Right ventricle myocardium superior (tissue), 1 donor: Measurements from ENCODE around the gene RBM39. TPM values are rescaled to one million over a fixed set of nuclear protein-coding genes. Genes with fewer than 3 reads are reported as not detected.
A peak's percentile ranks its signal among the peaks of the same experiment; 100 is the strongest.
"Not testable (repeated sequence)": the region's sequence is repeated elsewhere in the genome, so short reads cannot be mapped to it uniquely, and the experiment has no call there.

Experiments
- ATAC-seq: fragments of 200-7000 bp; cut with Tn5 transposase; one replicate; pipeline ENCODE4 v1.9.1; 2020; ENCODE audit warnings: mild to moderate bottlenecking; ENCODE audit not compliant: poor library complexity
- DNase-seq: peaks from one replicate; pipeline ENCODE4 v3.0.0-alpha.2; 2020
- intact Hi-C: fragments of 100-400 bp; cut with DNase I; formaldehyde crosslinking; loops from one replicate; pipeline ENCODE4 v1.11.2; 2022
- total RNA-seq: library from RNA; stranded (reverse); fragmentation: NEBNext Ultra II Directional; extraction: Animal tissue kit (Norgen Biotek cat#: 25700); gene quantifications from one replicate; pipeline ENCODE4 v1.2.1, GENCODE V29; 2021
- donor health status: DM: no; HTN: yes; CAD: no; lungs with severe emphysema.

The RBM39 gene
- total RNA-seq, 1 donor from 2014 or later: 134 TPM

DNA sequence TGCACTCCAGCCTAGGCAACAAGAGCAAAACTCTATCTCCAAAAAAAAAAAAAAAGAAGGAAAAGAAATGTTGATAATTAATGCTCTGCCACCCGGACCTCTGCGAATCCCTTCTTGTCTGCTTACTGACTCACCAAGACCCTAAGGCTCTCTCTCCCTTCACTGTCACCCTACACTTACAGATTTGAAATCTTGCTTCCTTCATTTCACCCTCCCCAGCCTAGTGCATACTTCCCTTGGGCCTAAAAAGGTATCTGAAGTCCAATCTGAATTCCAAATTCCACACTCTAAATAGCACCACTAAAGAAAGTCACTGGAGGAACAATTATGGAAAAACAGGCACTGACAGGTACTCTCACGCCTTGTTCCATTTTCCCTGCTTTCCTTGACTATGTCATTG lies 20.4 kb upstream of the RBM39 start:
- DNase-seq (no peak), ATAC-seq (no peak)
- intact Hi-C loops: no loop called here

DNA sequence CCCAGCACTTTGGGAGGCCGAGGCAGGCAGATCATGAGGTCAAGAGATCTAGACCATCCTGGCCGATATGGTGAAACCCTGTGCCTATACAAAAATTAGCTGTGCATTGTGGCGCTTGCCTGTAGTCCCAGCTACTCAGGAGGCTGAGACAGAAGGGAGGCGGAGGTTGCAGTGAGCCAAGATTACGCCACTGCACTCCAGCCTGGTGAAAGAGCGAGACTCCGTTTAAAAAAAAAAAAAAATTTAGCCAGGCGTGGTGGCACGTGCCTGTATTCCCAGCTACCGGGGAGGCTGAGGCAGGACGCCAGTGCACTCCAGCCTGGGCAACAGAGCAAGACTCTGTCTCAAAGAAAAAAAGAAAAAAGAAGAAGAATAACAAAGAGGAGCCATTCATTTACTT lies 19.5 kb upstream of the RBM39 start:
- DNase-seq, ATAC-seq, intact Hi-C loops: not testable (repeated sequence)

DNA sequence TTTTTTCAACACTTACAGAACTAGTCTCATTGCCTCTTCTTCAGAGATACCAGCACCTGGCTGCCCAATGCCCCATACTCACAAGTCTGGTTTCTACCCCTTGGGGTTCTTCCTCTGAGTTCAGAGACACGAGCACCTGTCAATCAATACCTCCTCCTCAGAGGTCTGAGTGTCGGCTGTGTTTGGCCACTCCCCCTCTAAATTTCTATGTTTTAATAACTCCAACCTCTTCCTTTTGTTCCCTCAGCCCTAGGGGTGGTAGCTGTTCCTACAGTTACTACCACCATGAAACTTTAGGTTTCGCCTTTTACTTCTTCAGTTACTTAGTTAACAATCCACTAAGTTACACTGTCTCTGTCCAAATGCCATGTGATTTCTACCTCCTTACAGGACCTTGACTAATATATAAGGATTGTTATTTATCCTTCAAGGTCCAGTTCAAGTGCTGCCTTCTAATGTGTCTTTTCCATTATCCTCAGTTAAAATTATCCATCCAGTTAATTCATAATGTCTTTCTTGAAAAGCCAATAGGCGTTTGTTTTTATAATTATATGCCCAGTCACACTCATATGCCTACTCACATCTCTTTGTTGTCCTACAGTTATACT lies 15.1 kb upstream of the RBM39 start:
- ATAC-seq: no peak
- intact Hi-C loops: no loop called here

DNA sequence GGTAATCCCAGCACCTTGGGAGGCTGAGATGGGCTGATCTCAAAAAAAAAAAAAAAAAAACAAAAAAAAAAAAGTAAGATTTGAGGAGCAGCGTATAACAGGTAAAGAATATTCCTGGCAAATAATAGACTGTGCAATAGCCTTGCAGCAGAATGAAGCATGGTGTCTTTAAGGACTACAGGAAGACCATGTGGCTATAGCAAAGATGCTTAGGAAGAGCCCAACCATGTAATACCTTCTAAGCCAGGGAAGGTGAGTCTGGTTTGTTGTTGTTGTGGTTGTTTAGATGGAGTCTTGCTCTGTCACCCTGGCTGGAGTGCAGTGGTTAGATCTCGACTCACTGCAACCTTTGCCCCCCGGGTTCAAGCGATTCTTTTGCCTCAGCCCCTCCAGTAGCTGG lies 14.3 kb upstream of the RBM39 start:
- DNase-seq (no peak), ATAC-seq (no peak)
- intact Hi-C loops: no loop called here

More for the DNA sequence above, 15.1 kb upstream of the RBM39 start:
- no peak for DNase-seq

DNA sequence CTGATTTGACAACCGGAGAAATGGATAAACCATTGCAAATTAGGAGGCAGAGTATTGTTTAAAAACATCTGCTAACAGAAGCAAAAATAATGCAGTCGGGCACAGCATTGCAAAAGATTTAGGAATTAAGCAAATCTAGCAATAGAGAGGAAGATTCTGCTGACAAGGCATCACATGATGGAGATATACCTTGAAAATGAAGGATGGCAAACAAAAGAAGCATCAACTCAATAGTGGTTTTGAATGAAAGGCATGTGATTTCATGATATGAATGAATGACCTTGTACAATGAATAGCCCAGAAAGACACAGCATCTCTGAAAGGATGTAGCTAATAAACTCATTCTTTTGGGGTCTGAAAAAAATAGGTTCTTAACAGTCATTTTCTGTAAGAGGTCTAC lies 8.6 kb upstream of the RBM39 start:
- intact Hi-C loops: no loop called here
- no peak for DNase-seq
- no peak for ATAC-seq

DNA sequence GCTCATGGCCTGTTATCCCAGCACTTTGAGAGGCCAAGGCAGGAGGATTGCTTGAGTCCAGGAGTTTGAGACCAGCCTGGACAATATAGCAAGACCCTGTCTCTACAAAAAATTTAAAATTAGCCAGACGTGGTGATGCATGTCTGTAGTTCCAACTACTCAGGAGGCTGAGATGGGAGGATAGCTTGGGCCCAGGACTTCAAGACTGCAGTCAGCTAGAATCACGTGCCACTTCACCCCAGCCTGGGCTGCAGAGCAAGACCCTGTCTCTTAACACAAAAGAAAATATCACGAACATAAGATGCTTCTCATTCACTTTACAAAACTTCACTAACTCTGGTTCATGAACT lies 2.4 kb upstream of the RBM39 start:
- intact Hi-C loops: loop anchor here (10.0 kb wide), 1 partner anchor 140 kb away; no protein-coding TSS in a partner anchor
- ATAC-seq, DNase-seq: not testable (repeated sequence)

DNA sequence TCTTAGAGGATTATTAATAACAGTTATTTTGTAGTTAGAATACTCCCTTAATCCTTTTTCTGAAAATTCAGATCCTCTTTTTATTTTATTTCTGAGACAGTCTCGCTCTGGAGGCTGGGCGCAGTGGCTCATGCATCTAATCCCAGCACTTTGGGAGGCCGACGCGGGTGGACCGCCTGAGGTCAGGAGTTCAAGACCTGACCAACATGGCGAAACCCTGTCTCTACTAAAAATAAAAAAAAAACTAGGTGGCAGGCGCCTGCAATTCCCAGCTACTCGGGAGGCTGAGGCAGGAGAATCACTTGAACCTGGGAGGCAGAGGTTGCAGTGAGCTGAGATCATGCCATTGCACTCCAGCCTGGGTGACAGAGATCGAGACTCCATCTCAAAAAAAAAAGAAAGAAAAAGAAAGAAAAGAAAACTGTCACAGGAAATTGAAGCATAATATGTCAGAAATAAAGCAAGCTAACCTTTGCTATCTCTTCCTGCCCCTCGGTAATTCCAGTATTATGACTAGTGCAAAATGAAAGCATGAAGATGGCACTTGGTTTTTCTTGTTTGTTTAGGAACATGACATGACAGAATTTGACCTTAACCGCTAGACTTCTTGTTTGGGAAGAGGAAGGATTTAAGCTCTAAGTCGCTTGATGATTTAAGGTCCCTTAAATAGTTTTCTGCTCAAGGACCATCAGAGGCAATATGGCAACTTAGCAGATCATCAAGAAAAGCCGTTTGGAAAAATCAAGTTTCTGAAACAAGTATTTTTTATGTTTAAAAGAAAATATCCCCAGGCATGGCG lies 1.8 kb upstream of the RBM39 start:
- intact Hi-C loops: loop anchor here (2.0 to 10.0 kb wide), 2 partner anchors 27 to 141 kb away; no protein-coding TSS in a partner anchor
- no peak for ATAC-seq
- DNase-seq: no peak

DNA sequence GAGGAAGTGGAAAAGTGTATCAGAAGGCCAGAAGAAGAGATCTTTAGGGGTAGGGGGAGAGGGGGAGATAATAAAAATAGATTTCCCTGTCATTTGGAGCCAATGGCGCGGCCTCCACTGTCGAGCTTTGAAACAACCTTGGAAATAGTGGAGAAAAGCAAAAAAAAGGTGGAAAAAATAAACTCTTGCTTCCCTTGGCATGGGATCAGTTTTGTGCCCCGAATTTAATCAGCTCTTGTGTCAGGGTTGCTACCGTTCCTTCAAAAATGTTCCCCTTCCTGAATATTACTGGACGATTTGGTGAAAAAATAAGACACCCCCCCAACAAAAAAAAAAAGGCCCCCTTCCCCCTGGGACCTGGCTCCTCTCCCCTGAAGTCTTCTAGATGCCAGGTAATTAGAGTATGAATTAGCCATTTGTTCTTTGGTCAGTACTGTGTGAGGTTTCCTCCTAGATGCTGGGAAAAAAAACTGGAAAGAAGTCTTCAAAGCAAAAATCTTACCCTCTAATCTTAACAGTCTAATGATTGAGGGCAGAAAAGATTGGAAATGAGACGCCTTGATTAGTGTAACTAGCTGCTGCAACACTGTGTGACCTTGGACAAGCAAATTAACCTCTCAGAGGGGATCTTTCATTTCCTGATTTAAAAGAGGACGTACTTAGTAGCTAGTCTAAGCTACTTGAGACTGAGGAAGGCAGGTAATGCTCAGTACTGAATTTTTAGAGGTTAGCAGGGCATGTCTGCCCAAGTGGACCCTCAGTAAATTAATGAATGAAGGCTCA lies 872 bp upstream of the RBM39 start:
- DNase-seq (no peak), ATAC-seq (peak; percentile 18)
- intact Hi-C loops: loop anchor here (2.0 to 10.0 kb wide), 2 partner anchors 28 to 142 kb away; no protein-coding TSS in a partner anchor

DNA sequence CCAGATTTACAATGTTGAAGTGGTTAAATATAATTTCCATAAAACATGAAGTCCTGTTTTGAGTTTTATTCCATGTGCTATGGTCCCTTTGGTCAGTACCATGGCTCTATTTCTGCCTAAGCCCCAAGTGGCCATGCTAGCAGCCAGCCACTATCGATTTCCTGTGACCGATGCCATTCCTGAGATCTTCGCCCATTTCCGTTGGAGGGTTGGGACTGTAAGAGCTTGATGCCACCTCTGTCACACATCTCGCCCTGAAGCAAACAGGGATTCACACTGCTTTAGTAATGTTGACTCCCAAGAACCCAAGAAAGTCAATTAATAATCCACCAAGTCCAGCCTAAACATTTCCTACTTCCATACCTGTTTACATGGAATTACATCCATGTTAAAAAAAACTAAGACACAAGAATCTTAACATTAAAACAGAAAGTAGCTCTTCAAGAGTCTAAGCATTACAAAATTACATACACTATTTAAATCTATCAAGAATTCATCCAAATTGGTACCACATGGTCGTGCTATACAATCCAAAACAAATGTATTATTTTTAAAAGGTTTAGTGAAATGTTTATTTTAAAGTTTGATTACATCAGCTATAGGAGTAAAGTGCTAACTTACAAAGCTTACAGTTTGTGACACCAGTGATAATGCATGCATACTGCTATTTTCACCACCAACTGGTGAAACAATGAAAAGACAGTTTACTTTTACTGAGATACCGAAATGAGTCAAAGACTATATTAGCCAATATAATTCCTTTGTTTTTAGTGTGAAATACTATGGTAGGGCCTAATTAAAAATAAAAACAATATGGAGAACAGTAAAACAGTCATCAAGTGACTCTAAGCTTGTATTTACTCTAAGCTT lies 2.5 kb downstream of the RBM39 start:
- intact Hi-C loops: loop anchor here (10.0 kb wide), 1 partner anchor 145 kb away; no protein-coding TSS in a partner anchor
- ATAC-seq (no peak), DNase-seq (no peak)

DNA sequence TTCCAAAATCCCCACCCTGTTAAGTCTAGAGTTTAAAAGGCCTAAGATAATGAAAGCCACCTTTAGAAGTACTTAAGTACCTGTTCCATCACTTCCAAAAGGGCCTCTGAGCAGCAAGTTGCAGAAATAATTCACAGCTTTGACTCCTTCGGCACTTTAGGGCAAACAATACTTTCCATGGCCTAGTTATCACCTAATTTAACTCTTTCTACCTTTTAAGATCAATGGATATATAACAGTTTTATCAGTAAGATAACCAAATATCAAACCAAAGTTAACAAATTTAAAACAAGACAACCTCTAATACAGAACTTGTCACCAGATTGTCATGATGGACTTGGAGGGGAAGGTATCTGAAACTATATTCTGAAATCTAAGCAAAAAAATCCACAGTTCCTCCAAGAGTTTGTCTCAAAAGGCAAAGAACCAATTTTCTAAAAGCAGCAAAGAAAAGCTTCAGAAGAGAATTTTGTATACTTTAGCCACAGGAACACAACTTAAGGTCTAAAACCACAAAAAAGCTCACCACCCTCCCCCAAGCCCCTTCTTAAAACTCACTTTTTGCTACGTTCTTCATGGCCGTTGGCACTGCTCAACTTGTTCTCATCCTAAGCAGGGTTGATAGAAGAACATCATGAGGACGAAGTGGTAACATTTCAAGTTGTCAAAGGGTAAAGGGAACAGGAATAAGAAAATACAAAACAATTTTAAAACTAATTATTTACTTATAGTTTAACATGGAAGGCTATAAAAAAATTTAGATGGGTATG lies 3.5 kb downstream of the RBM39 start:
- DNase-seq (no peak), ATAC-seq (no peak)
- intact Hi-C loops: no loop called here

DNA sequence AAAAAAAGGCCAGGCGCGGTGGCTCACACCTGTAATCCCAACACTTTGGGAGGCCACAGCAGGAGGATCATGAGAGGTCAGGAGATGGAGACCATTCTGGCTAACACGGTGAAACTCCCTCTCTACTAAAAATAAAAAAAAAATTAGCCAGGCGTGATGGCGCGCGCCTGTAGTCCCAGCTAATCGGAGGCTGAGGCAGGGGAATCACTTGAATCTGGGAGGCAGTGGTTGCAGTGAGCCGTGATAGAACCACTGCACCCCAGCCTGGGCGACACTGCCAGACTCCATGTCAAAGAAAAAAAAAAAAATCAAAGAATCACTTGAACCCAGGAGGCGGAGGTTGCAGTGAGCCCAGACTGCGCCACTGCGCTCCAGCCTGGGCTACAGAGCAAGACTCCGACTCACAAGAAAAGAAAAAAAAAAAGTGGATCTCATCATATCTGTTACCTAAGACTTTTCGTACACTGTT lies 4.2 kb downstream of the RBM39 start:
- DNase-seq (no peak), ATAC-seq (no peak)
- intact Hi-C loops: no loop called here

DNA sequence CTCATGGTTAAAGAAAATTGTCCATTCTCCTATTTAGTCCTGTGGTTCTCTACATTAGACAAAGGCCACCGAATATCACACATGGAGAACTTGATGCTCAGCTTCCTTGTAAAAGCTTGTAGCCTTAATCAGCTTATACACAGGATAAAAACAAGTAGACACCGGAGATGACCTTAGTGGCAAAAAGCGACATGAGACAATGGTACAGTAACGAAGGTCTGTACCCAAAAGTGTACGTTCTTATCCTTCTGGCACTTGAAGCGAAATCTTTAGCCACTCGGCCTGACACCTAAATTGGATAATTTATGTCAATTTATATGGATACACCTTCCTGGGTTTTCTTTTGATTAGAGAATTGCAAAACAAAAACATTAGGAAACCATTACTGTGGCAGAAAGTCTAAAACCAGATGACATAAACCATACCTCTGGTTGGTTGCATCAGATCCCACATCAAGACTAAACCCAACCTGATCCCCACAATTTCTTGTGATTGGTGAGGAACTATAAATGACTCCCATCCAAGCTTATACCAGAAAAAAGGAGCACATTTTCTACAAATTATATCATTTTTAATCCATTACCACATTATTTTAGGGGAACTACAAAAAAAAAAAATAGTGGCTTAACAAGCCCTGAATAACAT lies 6.1 kb downstream of the RBM39 start:
- ATAC-seq: no peak
- no peak for DNase-seq
- intact Hi-C loops: no loop called here

DNA sequence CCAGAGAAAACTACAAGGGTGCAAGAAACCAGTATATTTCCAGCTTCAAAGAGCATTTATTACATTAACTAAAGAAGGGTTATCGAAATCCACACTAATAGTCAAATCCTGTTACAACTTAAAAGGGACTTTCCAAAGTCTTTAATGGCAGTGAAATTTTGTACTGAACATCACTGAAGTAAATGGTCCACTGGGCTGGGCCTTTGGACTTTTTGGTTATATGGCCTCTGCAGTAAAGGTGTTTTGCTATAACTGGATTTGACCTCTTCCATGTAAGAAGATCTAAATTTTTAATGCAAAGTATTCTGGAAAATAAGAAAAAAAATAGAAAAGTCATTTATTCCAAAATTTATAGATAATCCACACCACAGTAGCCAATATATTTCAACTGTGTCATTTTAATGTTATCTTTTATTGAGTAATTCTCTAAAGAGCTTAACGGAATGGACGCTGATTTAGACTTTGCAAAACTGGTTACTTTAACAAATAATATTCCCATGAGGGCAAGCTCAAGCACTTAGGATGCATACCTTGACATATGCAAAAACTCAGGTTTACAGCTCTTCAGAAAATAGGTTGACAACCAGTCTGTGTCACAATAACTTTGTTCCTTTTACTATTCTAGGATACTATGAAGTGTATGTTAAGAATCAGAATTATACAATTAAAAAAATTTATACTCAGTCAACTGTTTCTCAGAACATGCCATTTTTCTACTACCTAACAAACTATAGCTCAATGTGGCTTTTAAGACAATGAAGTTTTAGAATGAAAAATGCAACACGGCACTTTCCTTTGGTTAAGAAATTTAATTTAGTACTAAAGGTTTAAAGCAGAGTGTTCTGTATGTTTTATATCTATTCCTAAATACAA lies 7.0 kb downstream of the RBM39 start:
- ATAC-seq (no peak), DNase-seq (no peak)
- intact Hi-C loops: no loop called here

DNA sequence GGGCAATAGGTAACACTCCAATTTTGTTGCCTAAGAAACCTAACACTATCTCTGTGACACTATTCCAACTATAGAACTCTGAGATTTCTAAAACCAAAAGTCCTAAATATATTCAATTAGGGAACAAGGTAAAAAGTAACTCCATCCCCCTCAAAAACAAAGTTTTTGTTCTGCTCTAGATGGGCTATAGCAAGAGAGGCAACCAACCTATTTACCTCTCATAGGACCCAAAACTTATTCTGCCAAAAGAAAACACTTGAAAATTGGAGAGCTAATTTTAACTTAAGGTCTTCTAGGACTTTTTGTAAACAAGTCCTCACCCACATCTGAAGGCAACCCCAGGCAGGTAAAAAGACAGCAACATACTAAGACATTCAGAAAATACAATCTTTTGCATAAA lies 7.7 kb downstream of the RBM39 start:
- ATAC-seq: no peak
- no peak for DNase-seq
- intact Hi-C loops: no loop called here

DNA sequence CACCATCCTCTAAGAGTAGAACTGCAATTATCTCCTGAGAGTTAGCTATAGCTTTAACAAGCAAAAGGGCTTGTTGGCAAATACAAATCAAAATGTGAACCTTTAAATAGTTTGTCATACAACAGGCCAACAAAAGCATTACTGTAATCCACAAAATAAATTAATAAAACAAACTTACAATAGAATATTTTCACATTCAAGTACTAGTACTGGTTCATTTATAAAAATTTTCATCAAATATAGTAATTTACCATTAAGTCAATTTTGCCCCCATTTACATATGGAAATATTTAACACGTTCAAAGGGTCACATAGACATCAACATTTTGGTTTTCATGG lies 9.4 kb downstream of the RBM39 start:
- intact Hi-C loops: no loop called here
- no peak for DNase-seq

DNA sequence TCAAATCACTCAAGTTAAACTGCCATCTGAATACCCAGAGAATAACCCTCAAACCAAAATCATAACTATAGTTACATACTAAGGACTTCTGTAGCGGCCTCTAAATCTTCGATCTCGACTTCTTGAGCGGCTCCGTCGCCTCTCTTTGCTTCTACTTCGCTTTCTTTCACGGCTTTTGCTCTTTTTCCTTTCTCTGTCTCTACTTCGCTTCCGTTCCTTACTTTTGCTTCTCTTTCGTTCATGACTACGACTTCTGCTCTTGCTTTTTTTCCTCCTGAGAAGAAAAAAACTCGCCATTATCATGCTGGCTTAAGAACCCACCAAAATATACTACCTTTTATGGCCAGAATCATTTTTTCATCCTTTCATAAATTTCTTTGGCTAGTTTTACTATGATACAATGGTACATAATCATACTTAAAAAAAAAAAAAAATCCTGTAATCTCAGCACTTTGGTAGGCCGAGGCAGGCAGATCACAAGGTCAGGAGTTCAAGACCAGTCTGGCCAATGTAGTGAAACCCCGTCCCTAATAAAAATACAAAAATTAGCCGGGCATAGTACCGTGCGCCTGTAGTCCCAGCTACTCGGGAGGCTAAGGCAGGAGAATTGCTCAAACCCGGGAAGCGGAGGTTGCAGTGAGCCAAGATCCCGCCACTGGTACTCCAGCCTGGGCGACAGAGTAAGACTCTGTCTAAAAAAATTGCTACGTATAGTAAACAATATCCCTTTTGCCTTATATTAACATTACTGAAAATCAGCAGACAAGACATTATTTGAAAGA lies 10.0 kb downstream of the RBM39 start:
- DNase-seq: no peak
- intact Hi-C loops: no loop called here

More for the DNA sequence above, 9.4 kb downstream of the RBM39 start:
- ATAC-seq: no peak

More for the DNA sequence above, 10.0 kb downstream of the RBM39 start:
- ATAC-seq: no peak
